ENCODE results near the gene ADAM29. TPM values are rescaled to one million over a fixed set of nuclear protein-coding genes. Genes with fewer than 3 reads are reported as not detected.

Gene ADAM29
- total and polyA plus RNA-seq, 2 of the 8 experiments (the other 6 are each of a cell fraction or from before 2014, with no cell fraction given), result 0.03 TPM; not detected in 1

GRCh38 chr4:174926958-174927357 lies 8.8 kb downstream of the ADAM29 start (continued):
- TF ChIP-seq ATF2 (IDR thresholded peaks at IDR 0.05; ENCODE audit: low read length), result no peak

All from H1 (cell line).